Measurements from ENCODE around the gene CERS6. TPM values are rescaled to one million over a fixed set of nuclear protein-coding genes. Genes with fewer than 3 reads are reported as not detected.

The CERS6 gene
- total RNA-seq, 1 donor, result 16.0 TPM

- TF ChIP-seq, protein P1, sequence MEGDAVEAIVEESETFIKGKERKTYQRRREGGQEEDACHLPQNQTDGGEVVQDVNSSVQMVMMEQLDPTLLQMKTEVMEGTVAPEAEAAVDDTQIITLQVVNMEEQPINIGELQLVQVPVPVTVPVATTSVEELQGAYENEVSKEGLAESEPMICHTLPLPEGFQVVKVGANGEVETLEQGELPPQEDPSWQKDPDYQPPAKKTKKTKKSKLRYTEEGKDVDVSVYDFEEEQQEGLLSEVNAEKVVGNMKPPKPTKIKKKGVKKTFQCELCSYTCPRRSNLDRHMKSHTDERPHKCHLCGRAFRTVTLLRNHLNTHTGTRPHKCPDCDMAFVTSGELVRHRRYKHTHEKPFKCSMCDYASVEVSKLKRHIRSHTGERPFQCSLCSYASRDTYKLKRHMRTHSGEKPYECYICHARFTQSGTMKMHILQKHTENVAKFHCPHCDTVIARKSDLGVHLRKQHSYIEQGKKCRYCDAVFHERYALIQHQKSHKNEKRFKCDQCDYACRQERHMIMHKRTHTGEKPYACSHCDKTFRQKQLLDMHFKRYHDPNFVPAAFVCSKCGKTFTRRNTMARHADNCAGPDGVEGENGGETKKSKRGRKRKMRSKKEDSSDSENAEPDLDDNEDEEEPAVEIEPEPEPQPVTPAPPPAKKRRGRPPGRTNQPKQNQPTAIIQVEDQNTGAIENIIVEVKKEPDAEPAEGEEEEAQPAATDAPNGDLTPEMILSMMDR (IDR thresholded peaks at IDR 0.05; ENCODE audit: insufficient read depth, low read depth, low read length), result no peak
- DNase-seq (ENCODE audit: low read depth), result no peak
Observed at GRCh38 chr2:168426861-168427260, 29.2 kb upstream of the CERS6 start.

DNA sequence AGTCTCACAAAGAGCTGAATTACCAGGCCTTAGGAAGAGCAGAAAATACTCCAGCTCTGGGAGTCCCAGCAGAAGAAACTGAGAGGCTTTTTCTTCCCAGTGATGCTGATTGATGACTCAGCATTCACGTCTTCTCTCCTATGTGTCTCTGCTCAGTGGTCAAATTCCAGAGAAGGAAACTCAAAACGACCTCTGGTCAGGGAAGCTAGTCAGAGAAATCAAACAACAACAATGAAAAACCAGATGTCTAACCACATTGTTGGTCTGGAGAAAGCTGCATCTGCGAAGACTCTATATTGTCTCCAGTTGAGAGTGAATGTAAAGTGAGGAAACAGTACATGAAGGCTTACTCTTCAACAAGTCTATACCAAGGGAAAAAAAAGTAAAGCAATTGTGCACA is 28.6 kb upstream of the CERS6 start:
- TF ChIP-seq, protein P1 (IDR thresholded peaks at IDR 0.05; ENCODE audit: insufficient read depth, low read depth, low read length), result no peak

More at GRCh38 chr2:168426861-168427260, 29.2 kb upstream of the CERS6 start:
- H3K4me3 ChIP-seq (ENCODE audit: low read depth, low read length), result no peak overlapping the region

GRCh38 chr2:168428431-168428830 is 27.6 kb upstream of the CERS6 start:
- H3K4me3 ChIP-seq (ENCODE audit: low read depth, low read length), result no peak overlapping the region
- DNase-seq (ENCODE audit: low read depth), result no peak

More for the DNA sequence above, 28.6 kb upstream of the CERS6 start:
- DNase-seq (ENCODE audit: low read depth), result peak; percentile 89
- H3K4me3 ChIP-seq (ENCODE audit: low read depth, low read length), result no peak overlapping the region

GRCh38 chr2:168429988-168430387 is 26.1 kb upstream of the CERS6 start:
- TF ChIP-seq, protein P1 (IDR thresholded peaks at IDR 0.05; ENCODE audit: insufficient read depth, low read depth, low read length), result no peak
- no peak for DNase-seq (ENCODE audit: low read depth)
- H3K4me3 ChIP-seq (ENCODE audit: low read depth, low read length), result no peak overlapping the region

More at GRCh38 chr2:168428431-168428830, 27.6 kb upstream of the CERS6 start:
- TF ChIP-seq, protein P1 (IDR thresholded peaks at IDR 0.05; ENCODE audit: insufficient read depth, low read depth, low read length), result no peak

DNA sequence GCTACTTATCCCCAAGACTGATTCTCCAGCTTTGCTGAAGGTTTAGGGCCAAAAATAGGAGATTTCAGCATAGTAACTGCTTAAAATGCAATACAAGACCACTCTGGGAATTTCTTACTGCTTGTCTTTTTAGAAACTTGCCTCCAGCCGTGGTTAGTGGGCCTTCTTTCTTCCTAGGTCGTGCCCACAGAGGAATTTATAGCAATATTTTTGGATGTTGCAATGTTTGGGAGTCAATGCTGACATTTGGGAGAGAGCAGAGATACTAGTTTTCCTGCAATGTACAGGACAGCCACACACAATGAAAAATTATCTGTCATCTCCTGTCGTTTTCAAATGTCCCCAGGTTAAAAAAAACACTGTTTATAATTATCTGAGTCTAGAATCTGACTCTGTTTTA is 25.6 kb upstream of the CERS6 start:
- H3K4me3 ChIP-seq (ENCODE audit: low read depth, low read length), result no peak overlapping the region
- no peak for DNase-seq (ENCODE audit: low read depth)
- TF ChIP-seq, protein P1 (IDR thresholded peaks at IDR 0.05; ENCODE audit: insufficient read depth, low read depth, low read length), result no peak

- TF ChIP-seq, protein P1 (IDR thresholded peaks at IDR 0.05; ENCODE audit: insufficient read depth, low read depth, low read length), result no peak
- DNase-seq (ENCODE audit: low read depth), result no peak
- no peak overlapping the region for H3K4me3 ChIP-seq (ENCODE audit: low read depth, low read length)
Observed at GRCh38 chr2:168431301-168432024, 24.6 kb upstream of the CERS6 start.
